DND-41 (cell line): ENCODE measurements around the gene TBX4.
"Not testable (repeated sequence)": the region's sequence is repeated elsewhere in the genome, so short reads cannot be mapped to it uniquely, and the experiment has no call there.

ENCODE experiments used
- ATAC-seq: fragments of 200-7000 bp; cut with Tn5 transposase; 3 replicates; pipeline ENCODE4 v1.9.1; 2021; ENCODE audit warnings: low read depth; ENCODE audit not compliant: insufficient read depth
- DNase-seq: peaks from one replicate; pipeline ENCODE4 v3.0.0-alpha.2; 2020
- H2AFZ ChIP-seq: 2 replicates; pipeline ENCODE4 v1.6.0; 2012; ENCODE audit warnings: low read depth, low read length
- H3K27ac ChIP-seq: 2 replicates; pipeline ENCODE4 v1.5.1; 2012; ENCODE audit warnings: low read length, inconsistent platforms
- H3K27me3 ChIP-seq: fragments of 200-600 bp; sonication (generic); 2 replicates; pipeline ENCODE4 v1.6.0; 2012; ENCODE audit warnings: low read length, mild to moderate bottlenecking, inconsistent platforms; ENCODE audit not compliant: insufficient read depth, poor library complexity
- H3K36me3 ChIP-seq: 2 replicates; pipeline ENCODE4 v1.5.1; 2012; ENCODE audit warnings: low read length, inconsistent platforms; ENCODE audit not compliant: insufficient read depth
- H3K4me1 ChIP-seq: 2 replicates; pipeline ENCODE4 v1.5.1; 2012; ENCODE audit warnings: mild to moderate bottlenecking, low read length; ENCODE audit not compliant: insufficient read depth
- H3K4me2 ChIP-seq: 2 replicates; pipeline ENCODE4 v1.6.0; 2012; ENCODE audit warnings: mild to moderate bottlenecking, moderate library complexity, low read length, inconsistent platforms; ENCODE audit not compliant: insufficient read depth
- H3K4me3 ChIP-seq, 2 experiments: fragments of 200-600 bp in 1 of 2; shearing (Covaris generic) in 1 of 2; 2 replicates each; pipeline ENCODE4 v1.5.1; 2012 to 2016; ENCODE audit warnings: inconsistent platforms in 2 of 2, low read length in 2 of 2, mild to moderate bottlenecking in 2 of 2, low read depth in 1 of 2, moderate library complexity in 1 of 2
- H3K79me2 ChIP-seq: 2 replicates; pipeline ENCODE4 v1.6.0; 2012; ENCODE audit warnings: low read length, inconsistent platforms; ENCODE audit not compliant: insufficient read depth
- H3K9ac ChIP-seq: 2 replicates; pipeline ENCODE4 v1.6.0; 2012; ENCODE audit warnings: low read depth, mild to moderate bottlenecking, inconsistent platforms, low read length, moderate library complexity
- H3K9me3 ChIP-seq: 2 replicates; pipeline ENCODE4 v1.5.1; 2012; ENCODE audit warnings: low read length, moderate library complexity, mild to moderate bottlenecking, inconsistent platforms; ENCODE audit not compliant: insufficient read depth, severe bottlenecking
- H4K20me1 ChIP-seq: 2 replicates; pipeline ENCODE4 v1.6.0; 2012; ENCODE audit warnings: low read length; ENCODE audit not compliant: insufficient read depth
- EZH2 ChIP-seq: IDR thresholded peaks from 3 replicates; pipeline ENCODE4 v1.6.1; 2012; ENCODE audit warnings: borderline replicate concordance, low read depth, mild to moderate bottlenecking, moderate library complexity, low read length, inconsistent platforms; ENCODE audit not compliant: severe bottlenecking
- TF ChIP-seq, protein P1 (sequence below): IDR thresholded peaks from 2 replicates; pipeline ENCODE4 v1.5.1; 2012; ENCODE audit warnings: borderline replicate concordance, low read length, moderate library complexity, mild to moderate bottlenecking; ENCODE audit not compliant: poor library complexity, severe bottlenecking; ENCODE audit errors: extremely low read depth

Gene TBX4

DNA sequence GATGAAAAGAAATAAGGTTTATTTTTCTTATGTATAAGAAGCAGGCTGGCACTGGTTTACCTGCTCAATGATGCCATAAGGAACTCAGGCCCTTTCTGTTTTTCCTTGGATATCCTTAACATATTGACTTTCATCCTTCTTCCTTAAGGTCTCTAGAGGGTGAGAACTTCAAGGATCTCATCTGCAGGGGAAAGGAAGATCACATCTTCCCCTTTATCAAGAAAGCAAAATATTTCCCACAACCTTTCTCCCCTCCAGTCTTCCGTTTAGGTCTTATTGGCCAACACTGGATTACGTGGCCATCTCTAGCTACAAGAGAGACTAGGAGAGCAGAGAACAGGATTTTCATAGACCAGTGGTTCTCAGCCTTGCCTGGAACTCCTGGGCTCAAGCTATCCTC is 4.2 kb upstream of the TBX4 start:
- Histone ChIP-seq H4K20me1 (no peaks in the 10 kb centered on the region; the same call in 1 of the 2 replicates), H3K4me3 (no peak overlapping the region), H3K4me1 (no peaks in the 10 kb centered on the region), H3K36me3 (no peaks in the 10 kb centered on the region), H2AFZ (no peak overlapping the region), H3K27me3 (peaks cover 7% of the 10 kb centered on the region), H3K27ac (no peak overlapping the region), H3K9me3 (no peaks in the 10 kb centered on the region), H3K79me2 (no peaks in the 10 kb centered on the region), H3K4me2 (no peak overlapping the region), H3K9ac (no peak overlapping the region)
- no peak for DNase-seq
- TF ChIP-seq EZH2: no peak
- TF ChIP-seq, protein P1, sequence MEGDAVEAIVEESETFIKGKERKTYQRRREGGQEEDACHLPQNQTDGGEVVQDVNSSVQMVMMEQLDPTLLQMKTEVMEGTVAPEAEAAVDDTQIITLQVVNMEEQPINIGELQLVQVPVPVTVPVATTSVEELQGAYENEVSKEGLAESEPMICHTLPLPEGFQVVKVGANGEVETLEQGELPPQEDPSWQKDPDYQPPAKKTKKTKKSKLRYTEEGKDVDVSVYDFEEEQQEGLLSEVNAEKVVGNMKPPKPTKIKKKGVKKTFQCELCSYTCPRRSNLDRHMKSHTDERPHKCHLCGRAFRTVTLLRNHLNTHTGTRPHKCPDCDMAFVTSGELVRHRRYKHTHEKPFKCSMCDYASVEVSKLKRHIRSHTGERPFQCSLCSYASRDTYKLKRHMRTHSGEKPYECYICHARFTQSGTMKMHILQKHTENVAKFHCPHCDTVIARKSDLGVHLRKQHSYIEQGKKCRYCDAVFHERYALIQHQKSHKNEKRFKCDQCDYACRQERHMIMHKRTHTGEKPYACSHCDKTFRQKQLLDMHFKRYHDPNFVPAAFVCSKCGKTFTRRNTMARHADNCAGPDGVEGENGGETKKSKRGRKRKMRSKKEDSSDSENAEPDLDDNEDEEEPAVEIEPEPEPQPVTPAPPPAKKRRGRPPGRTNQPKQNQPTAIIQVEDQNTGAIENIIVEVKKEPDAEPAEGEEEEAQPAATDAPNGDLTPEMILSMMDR: no peak
- no peak for ATAC-seq

- not testable (repeated sequence) for DNase-seq, H3K27me3 ChIP-seq, H3K79me2 ChIP-seq, H3K9me3 ChIP-seq, H3K9ac ChIP-seq, H3K27ac ChIP-seq, H3K4me2 ChIP-seq, ATAC-seq, H4K20me1 ChIP-seq, H3K4me3 ChIP-seq, H2AFZ ChIP-seq, H3K36me3 ChIP-seq, H3K4me1 ChIP-seq
Observed at GRCh38 chr17:61449140-61449539, 3.1 kb upstream of the TBX4 start.

- Histone ChIP-seq H3K27ac (no peak overlapping the region), H3K4me2 (no peak overlapping the region), H3K27me3 (peaks cover 4% of the 10 kb centered on the region), H3K79me2 (no peaks in the 10 kb centered on the region), H3K4me3 (no peak overlapping the region), H3K36me3 (no peaks in the 10 kb centered on the region), H4K20me1 (no peaks in the 10 kb centered on the region; the same call in 1 of the 2 replicates), H2AFZ (no peak overlapping the region), H3K9me3 (no peaks in the 10 kb centered on the region), H3K4me1 (no peaks in the 10 kb centered on the region), H3K9ac (no peak overlapping the region)
- ATAC-seq: no peak
- TF ChIP-seq EZH2: no peak
- no peak for DNase-seq
Observed at GRCh38 chr17:61449707-61450640, 2.2 kb upstream of the TBX4 start.

DNA sequence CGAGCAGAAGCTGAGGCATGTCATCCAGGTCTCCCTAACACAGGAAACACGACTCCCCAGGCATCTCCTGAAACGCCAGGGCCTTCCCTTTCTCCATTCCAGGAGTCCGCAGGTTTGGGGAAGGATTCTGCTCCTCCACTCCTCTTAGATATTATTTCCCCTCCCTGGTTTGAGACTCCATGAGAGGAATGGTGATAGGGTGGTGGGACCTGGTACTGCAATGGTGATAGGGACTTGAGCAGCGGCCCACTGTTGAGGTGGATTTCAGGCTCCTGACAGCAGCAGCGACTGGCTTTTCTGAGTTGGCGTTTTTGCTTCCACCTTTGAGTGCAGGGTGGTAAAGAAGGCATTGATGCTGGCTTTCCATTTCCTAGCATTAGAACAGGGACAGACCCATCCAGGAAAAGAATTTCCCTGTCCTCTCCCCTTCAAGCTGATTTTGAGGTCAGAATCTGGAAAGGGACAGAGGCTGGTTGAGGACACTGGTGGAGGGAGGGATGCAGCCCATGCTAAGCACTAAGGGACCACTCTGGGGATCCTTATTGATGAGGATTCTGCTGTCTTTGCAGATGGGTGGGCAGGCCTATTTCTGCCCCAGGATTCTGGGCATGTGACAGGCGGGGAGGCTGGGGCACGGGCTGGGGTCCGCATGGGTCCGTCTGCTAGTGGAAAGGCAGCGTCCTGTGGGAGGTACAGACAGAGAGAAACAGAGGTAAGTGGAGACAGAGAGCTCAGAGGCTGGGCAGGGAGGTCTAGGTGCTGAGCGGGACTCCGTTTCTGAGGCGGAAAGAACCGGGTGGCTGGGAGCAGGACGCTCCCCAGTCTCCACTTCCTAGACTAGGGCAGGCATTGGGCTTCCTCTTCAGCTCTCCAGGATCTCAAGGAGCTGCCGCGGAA is 1.3 kb upstream of the TBX4 start:
- no peak overlapping the region for H3K4me2 ChIP-seq
- TF ChIP-seq, protein P1: no peak
- TF ChIP-seq EZH2: no peak
- no peak overlapping the region for H3K4me3 ChIP-seq
- no peaks in the 10 kb centered on the region for H3K9me3 ChIP-seq
- DNase-seq (no peak), ATAC-seq (no peak)
- H3K36me3 ChIP-seq: no peaks in the 10 kb centered on the region
- no peak overlapping the region for H3K9ac ChIP-seq
- no peak overlapping the region for H2AFZ ChIP-seq
- H3K27ac ChIP-seq: no peak overlapping the region
- no peaks in the 10 kb centered on the region for H3K79me2 ChIP-seq
- H3K27me3 ChIP-seq: peaks cover 4% of the 10 kb centered on the region
- H3K4me1 ChIP-seq: no peaks in the 10 kb centered on the region
- no peaks in the 10 kb centered on the region; the same call in 1 of the 2 replicates for H4K20me1 ChIP-seq
